GM21360 (cell line): ENCODE measurements around the gene OTOG.

ENCODE experiments used
- ATAC-seq: cut with Tn5 transposase; IDR thresholded peaks from one replicate; pipeline ENCODE4 v1.9.1; 2021; ENCODE audit warnings: mild to moderate bottlenecking, moderate library complexity; ENCODE audit not compliant: unreplicated experiment

The OTOG gene

DNA sequence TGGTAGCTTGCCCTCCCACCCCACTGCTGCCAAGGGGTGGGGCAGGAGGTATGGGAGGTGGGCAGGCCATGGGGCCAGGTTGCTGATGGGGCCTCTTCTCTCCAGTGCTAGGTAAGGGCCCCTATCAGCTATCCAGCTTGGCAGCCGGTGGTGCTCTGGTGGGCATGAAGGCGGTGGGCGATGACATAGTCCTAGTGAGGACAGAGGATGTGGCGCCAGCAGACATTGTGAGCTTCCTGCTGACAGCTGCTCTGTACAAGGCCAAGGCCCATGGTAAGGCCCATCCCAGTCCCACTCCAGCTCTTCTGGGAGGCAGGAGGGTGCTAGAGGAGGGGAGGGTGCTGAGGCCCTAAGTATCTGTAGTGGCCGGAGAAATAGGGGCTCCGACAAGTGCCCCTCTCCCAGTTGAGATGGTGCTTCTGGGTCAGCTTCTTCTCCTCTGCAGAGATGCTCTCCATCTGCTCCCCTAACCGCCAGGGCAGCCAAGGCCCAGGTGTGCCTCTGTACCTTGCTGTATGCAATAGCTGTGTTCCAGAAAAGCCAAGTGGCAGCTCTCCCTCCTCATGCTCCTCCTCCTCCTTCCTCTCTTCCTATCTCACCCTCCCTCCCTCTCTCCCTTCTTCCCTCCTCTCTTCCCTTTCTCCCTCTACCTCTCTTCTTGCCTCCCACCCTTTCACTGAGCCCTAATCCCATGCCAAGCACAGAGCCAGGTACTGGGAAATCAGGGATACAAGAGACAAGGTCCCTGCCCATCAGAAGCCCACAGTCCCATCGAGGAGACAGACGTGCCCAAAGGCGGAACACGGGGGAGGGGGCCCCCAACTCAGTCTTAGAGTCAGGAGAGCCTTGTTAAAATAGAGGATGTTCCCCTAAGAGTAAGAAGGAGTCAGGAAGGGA lies 55.3 kb downstream of the OTOG start:
- no peak for ATAC-seq

DNA sequence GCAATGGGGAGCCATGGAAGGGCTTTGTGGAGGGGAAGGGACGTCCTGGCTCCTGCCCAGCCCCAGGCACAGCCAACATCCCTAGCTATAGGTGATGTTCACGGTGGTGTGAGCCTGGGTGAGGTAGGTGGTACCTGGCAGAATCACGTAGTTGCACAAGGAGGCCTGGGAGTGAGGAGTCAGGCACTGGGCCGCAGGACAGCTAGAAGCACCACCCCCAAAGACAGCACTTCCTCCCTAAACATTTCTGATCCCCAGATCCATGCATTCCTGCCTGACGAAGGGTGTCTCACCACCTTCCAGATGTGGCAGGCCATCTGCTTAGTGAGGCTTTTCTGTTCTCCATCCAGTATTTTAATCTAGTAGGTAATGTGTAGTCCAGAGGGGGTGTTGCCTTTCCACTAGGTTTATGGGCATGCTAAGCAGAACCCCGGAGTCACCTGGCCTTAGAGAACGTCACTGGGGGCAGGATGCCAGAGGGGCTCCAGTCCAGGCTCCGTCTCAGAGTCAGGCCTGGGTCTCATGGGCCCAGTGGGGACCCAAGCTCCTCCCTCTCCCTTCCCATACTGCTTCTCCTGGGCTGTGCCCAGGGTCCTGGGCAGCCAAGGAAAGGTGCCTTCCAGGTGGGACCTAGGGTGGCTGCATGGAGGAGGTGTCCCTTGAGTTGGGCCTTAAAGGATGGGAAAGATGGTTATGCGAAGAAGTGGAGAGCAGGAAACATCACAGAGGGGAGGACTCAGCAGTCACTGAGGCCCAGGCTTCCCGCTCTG lies 56.2 kb downstream of the OTOG start:
- no peak for ATAC-seq

DNA sequence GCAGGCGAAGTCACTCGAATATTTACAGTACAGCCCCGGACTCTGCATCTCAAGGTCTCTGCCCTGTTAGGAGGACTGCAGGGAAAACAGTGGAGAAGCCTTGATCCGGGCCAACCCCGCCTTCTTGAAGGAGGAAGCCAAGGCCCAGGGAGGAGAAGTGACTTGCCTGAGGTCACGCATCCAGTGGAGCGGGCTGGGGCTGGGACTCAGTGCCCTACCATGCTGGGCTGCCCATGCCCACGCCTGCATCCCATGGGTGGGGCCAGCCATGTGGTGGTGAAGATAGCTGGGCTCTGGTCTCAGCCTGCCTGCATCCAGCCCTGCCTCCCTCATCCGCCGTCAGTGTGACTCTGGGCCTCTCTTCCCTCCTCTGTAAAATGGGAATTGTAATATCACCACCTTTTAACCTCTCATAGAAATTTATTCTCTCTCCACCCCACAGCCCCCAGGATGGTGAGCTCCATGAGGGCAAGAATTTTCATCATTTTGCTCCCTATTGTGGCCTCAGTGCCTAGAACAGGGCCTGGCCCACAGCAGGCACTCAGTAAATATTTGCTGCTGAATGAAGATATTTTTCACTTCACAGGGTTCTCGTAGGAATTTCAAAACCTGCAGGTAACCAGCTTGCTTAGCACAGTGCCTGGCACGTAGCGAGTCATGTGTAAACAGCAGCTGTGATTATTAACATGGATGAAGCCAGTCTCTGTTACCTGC lies 57.3 kb downstream of the OTOG start:
- no peak for ATAC-seq

DNA sequence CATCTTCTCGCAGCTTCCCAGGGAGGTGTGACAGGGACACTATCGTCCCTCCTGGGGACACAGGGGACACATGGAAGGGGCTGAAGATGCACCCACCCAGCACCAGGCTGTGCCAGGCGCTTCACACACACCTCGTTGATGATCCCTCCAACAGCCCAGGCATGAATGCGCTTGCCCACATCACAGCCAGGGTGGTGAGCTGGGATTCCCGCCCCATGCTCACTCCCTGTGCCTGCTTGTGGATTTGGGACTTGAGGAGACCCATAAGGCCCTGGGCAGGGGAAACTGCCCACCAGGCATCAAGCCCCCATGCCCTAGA lies 57.8 kb downstream of the OTOG start:
- no peak for ATAC-seq

DNA sequence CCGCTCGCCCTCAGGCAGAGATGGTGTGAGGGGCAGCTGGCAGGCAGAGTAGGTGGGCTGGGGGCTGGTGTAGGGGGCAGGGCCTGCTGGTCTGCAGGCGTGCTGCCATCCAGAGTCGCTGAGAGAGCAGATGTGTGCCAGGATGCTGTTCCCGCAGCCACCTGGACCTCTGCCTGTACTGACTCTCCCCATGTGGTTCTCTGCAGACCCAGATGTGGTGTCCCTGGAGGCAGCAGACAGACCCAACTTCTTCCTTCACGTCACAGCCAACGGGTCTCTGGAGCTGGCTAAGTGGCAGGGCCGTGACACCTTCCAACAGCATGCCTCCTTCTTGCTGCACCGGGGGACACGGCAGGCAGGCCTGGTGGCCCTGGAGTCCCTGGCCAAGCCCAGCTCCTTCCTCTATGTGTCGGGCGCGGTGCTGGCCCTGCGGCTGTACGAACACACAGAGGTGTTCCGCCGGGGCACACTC lies 58.6 kb downstream of the OTOG start:
- ATAC-seq = no peak

DNA sequence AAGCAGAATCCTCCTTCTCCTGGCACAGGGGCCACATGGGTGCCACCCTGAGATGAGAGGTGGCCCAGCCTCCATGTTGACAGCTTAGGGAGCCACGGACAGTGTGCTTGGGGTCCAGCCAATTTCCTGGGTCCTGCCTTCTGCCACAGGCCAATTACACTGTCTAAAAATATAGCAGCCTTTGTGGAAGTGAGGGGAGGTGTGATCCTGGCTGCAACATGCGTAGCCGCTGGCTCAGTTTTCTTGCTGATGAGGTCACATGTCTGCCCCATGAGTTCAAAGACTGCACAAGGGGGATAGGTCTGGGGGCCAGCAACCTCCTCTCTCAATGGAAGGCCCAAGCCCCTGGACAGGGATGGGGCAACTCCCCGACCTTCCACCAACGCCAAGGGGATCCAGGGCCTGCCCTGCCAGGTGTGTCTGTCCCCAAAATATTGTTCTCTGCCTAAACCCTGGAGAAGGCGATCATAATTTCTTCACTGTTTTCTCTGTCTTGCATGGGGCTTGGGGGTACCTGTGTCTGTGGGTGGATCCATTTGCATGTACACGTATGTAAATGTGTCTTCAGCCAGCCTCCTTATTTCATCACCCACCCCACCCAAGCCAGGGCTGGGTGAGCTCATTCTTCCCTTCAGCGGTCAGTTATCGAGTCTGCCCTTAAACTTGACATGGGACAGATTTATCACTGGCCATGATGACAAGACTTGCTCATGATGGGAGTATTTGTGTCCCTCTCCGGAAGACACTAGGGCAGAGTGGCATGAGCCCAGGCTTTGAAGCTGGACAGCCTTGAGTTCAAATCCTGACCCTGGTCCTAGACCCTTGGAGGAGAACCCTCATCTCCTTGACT lies 59.4 kb downstream of the OTOG start:
- ATAC-seq = no peak

DNA sequence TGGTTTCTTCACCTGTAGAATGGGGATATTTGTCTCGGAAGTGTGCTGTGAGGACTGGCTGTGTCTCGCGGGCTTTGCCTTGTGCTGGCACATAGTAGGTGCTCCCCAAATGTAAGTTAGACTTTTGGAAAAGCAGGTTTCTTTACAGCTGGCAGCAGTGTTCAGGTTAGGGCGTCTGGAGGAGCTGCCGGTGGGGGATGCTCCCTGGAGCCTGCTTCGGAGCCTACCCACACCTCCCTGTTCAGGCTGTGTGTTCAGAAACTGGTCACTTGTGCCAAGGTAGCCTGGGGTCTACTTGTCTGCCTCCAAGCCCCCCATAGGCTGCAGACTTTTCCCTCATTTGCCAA lies 60.0 kb downstream of the OTOG start:
- ATAC-seq = no peak

DNA sequence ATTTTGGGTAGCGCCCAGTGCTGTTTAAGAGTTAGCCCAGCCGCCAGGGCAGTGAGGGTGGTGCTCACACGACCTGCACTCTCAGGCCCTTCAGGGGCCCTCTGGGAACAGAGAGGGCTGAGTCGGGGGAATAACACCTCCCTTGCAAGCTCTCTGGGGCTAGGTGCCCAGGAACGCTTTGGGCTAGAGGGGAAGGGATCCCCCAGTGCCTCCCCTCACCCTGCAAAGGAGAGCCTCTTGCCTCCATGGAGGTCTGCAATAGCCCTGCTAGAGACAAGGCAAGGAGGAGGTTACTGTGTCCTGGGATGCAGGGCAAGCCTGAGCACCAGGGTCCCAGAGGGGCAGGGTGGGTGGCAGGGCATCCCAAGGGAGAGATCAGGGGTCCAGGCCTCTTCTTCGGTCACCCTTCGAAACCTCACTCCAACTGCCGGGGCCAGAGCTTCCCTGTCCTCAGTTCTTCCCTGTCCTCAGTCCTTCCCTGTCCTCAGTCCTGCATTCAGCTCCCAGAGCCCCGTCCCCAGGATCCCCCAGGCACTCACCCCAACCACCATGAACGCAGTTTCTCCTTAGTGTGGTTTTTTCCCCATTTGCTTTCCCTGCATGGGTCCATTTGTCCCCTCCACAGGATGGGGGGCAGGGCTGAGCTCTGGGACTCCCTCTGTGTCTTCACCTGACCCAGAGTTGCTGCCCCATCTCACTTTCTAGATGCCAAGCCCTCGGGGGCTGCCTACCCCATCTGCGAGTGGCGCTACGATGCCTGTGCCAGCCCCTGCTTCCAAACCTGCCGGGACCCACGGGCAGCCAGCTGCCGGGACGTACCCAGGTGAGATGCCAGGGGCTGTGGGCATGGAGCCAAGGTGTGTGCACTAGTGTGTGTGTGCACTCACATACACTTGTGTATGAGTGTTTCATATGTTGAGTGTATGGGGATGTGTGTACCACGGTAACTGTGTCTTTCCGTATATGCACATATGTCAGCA lies 60.8 kb downstream of the OTOG start:
- no peak for ATAC-seq

DNA sequence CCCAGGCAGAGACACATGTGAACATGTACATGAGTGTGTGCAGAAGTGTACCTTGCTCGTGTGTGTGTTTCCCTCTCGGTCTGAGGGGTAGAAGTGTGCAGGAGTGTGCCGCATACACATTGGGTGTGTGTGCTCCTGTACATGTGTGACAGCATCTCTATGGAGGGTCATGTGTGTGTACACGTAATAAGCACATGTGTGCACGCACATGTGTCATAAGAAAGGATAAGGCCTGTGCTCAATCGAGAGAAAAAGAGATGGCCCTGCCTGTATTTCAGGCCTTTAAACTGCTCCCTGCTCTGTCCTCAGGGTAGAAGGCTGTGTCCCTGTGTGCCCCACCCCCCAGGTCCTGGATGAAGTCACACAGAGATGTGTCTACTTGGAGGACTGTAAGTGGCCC lies 61.8 kb downstream of the OTOG start:
- ATAC-seq = no peak

DNA sequence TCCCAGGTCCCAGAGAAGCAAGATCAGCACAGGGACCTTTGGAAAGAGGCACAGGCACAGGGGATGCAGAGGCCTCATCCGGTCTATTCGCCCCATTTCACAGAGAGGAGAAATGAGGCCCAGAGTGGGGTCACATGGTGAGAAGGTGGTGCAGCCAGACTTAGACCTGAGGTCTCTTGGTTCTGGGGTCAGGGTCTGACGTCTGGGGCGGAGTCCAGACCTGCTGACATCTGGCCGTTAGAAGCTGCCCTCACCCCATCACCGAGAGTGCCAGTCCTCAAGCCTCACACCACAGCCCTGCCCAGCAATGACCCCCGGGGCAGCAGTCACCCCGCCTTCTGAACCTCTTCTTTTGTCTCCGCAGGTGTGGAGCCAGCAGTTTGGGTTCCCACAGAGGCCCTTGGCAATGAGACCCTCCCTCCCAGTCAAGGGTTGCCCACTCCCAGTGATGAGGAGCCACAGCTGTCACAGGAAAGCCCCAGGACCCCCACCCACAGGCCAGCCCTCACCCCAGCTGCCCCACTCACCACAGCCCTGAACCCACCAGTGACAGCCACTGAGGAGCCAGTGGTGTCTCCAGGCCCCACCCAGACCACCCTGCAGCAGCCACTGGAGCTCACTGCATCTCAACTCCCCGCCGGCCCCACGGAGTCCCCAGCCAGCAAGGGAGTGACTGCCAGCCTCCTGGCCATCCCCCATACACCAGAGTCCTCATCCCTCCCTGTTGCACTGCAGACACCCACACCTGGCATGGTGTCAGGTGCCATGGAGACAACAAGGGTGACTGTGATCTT lies 62.4 kb downstream of the OTOG start:
- ATAC-seq = no peak

DNA sequence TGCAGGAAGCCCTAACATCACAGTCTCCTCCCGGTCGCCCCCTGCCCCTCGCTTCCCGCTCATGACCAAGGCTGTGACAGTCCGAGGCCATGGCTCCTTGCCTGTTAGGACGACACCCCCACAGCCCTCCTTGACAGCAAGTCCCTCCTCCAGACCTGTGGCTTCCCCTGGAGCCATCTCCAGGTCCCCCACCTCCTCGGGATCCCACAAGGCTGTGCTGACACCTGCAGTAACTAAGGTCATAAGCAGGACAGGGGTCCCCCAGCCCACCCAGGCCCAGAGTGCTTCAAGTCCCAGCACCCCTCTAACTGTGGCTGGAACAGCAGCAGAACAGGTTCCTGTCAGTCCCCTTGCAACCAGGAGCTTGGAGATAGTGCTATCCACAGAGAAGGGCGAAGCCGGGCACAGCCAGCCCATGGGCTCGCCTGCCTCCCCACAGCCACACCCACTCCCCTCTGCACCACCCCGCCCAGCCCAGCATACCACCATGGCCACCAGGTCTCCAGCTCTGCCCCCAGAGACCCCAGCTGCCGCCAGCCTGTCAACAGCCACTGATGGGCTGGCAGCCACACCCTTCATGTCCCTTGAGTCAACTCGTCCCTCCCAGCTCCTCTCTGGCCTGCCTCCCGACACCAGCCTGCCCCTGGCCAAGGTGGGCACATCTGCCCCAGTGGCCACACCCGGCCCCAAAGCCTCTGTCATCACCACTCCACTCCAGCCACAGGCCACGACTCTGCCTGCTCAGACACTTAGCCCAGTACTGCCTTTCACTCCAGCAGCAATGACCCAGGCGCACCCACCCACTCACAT lies 63.2 kb downstream of the OTOG start:
- ATAC-seq = no peak

DNA sequence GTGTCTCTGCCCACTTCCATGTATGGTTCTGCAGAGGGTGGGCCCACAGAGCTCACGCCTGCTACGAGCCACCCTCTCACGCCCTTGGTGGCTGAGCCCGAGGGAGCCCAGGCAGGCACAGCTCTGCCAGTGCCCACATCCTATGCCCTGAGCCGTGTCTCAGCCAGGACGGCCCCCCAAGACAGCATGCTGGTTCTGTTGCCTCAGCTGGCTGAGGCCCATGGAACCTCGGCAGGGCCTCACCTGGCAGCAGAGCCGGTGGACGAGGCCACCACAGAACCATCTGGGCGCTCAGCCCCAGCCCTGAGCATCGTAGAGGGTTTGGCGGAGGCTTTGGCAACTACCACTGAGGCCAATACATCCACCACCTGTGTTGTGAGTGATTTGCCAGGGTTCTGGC lies 64.0 kb downstream of the OTOG start:
- no peak for ATAC-seq

DNA sequence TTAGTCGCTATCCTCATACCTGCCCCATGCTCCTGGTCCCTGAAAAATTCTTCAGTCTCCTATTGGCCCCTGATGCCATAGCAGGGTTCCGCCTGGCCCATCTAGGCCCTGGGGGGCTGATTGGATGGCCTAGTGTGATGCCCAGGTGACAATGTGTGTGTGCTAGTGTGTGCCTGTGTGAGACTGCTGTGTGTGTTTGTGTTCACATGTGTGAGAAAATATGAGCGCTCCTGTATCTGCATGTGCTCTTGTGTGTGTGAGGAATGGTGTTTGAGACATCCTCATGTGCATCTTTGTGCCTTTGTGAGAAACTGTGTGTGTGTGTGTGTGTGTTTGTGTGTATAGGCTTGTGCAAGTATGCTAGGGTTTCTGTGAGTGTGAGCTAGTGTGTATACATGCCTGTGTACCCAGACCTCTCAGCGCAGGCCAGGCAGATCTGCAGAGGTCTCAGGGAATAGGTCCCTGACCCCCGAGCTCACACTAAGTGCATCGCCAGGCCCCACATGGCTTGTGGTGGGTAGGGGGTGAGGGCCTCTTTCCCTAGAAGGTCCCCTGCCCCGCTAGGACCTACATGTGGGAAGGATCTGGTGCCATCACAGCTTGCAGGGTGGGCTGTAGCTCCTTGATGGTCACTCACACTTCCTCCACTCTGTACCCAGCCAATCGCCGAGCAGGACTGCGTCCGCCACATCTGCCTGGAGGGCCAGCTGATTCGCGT lies 64.6 kb downstream of the OTOG start:
- ATAC-seq = no peak

DNA sequence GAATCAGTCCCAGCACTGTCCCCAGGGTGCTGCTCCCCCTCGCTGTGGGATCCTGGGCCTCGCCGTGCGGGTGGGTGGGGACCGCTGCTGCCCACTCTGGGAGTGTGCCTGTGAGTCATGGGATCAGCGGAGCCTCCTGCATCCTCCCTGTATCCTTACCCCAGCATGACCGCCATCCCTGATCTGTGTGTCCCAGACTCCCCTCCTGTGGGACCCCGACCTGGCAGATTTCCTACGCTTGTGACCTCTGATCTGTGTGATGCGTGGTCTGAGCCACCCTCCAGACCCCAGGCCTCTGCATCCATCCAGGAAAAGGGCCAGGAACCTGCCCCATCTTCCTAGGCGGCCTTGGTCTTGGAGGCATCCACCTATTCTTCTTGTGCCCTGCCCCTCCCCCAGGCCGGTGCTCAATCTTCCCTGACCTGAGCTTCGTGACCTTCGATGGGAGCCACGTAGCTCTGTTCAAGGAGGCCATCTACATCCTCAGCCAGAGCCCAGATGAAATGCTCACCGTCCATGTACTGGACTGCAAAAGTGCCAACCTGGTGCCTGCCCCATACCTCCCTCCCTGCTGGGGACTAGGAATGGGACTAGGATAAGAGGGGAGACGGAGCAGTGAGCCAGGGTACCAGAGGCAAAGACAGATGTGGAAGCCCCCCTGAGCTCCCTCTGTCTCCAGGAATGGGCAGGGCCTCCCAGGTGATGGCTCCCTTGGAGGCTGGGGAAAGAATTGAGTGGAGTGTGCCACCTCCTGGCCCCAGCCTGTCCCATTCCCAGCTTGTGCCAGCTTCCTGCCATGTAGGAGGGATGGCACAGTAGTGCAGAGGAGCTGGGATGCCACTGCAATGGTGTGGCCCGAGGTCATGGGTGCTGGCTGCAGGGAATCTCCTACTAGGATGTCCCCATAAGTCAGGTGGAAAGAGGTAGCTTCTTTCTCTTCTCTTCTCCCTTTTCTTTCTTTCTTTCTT lies 65.4 kb downstream of the OTOG start:
- ATAC-seq = no peak

DNA sequence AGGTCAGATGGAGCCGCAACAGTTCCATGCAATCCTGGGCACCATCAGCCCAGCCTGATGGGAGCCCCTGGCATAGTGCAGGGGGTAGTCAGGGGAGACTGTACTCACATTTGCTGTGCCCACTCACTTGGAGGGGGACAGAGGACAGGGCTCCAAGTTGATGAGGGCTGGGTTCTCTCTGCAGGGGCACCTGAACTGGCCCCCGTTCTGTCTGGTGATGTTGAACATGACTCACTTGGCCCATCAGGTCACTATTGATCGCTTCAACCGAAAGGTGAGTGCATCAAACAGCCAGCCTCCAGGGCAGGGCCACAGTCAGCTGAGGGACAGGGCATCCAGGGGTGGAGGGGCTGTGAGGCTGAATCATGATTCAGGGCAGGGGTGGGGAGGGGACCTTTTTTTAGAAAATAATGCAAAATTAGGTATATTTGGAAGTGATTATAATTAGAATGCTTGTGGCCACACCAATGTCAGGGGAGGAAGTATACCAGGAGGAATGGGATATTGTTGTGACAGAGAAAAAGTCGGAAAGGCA lies 66.4 kb downstream of the OTOG start:
- no peak for ATAC-seq

DNA sequence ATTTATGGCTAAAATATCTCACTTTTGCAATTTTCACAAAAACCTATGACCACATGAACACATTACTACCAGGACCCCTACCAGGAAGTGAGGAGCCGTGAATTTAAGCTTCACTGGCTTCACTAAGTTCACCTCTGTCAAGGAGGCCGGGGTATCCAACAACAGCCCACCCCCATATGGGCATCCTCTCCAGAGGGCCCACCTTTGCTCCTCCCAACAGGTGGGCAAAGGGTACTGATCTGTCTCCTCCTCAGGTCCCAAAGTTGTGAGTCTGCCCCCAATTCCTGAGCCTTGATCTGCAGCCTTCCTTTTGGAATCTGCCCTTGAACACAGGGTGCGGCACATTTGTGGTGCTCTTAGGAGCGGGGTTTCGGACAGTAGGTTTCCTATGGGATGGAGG lies 66.9 kb downstream of the OTOG start:
- ATAC-seq = no peak
